A673 (cell line): ENCODE data around the gene FKBP2. TPM values are rescaled to one million over a fixed set of nuclear protein-coding genes. Genes with fewer than 3 reads are reported as not detected.

Experiments
- BruUV-seq: library from RNA; stranded (reverse); fragments of 400-500 nt; replicated peaks from 2 replicates; lab custom pipeline; 2021; lab: Mats Ljungman, UMichigan
- CTCF ChIA-PET: fragments of 300-600 bp; sonication (Branson Sonifier 250); formaldehyde crosslinking; loops from one replicate; lab custom pipeline; 2022; ENCODE audit warnings: antibody characterized with exemption; lab: Charles Lee
- POLR2A ChIA-PET: fragments of 300-600 bp; sonication (Branson Sonifier 250); formaldehyde crosslinking; loops from one replicate; lab custom pipeline; 2022; ENCODE audit warnings: antibody characterized with exemption; ENCODE audit not compliant: low non-redundant PET; lab: Charles Lee
- DNase-seq: peaks from one replicate; pipeline ENCODE4 v3.0.0-alpha.2; 2015; ENCODE audit warnings: low spot score
- H3K27ac ChIP-seq: fragments of 200-600 bp; sonication (generic); 2 replicates; pipeline ENCODE4 v1.5.1; 2016; ENCODE audit warnings: mixed run types, low read depth, mild to moderate bottlenecking, mixed read lengths, antibody characterized with exemption, low read length; ENCODE audit not compliant: poor library complexity, severe bottlenecking
- H3K27me3 ChIP-seq: fragments of 200-600 bp; sonication (generic); replicated peaks from 2 replicates; pipeline ENCODE4 v1.6.1; 2017; ENCODE audit warnings: mixed run types, low read depth, mild to moderate bottlenecking, mixed read lengths, antibody characterized with exemption, low read length; ENCODE audit not compliant: insufficient read depth, poor library complexity
- H3K36me3 ChIP-seq: fragments of 200-600 bp; sonication (generic); 2 replicates; pipeline ENCODE4 v1.6.1; 2016; ENCODE audit warnings: mixed run types, mild to moderate bottlenecking, mixed read lengths, antibody characterized with exemption, low read length; ENCODE audit not compliant: insufficient read depth, poor library complexity, severe bottlenecking
- H3K4me1 ChIP-seq: fragments of 200-600 bp; sonication (generic); 2 replicates; pipeline ENCODE4 v1.6.1; 2017; ENCODE audit warnings: mixed run types, mild to moderate bottlenecking, mixed read lengths, antibody characterized with exemption, low read length; ENCODE audit not compliant: insufficient read depth, poor library complexity, severe bottlenecking
- H3K4me3 ChIP-seq: fragments of 200-600 bp; sonication (generic); 2 replicates; pipeline ENCODE4 v1.5.1; 2016; ENCODE audit warnings: low read depth, mixed run types, mild to moderate bottlenecking, mixed read lengths, low read length; ENCODE audit not compliant: poor library complexity, severe bottlenecking
- H3K9me3 ChIP-seq: fragments of 200-600 bp; sonication (generic); 2 replicates; pipeline ENCODE4 v1.6.1; 2016; ENCODE audit warnings: mixed run types, low read depth, mild to moderate bottlenecking, mixed read lengths, antibody characterized with exemption, low read length; ENCODE audit not compliant: poor library complexity, severe bottlenecking
- EZH2 ChIP-seq: fragments of 200-600 bp; sonication (generic); IDR thresholded peaks from 2 replicates; pipeline ENCODE4 v1.6.1; 2017; ENCODE audit warnings: borderline replicate concordance, low read depth, mild to moderate bottlenecking, mixed read lengths, antibody characterized with exemption, low read length; ENCODE audit not compliant: poor library complexity, severe bottlenecking
- intact Hi-C: fragments of 100-400 bp; cut with micrococcal nuclease; formaldehyde crosslinking; loops from one replicate; pipeline ENCODE4 v1.10.0; 2022; ENCODE audit not compliant: unreplicated experiment
- total RNA-seq: library from RNA; stranded (reverse); gene quantifications from 2 replicates; pipeline ENCODE4 v1.2.3, GENCODE V29; 2021
- TF ChIP-seq, protein P1 (sequence below): fragments of 300-800, 200-600 bp; sonication (generic); conservative IDR thresholded peaks from 2 replicates; pipeline ENCODE4 v1.5.1; 2017; ENCODE audit warnings: low read depth, mild to moderate bottlenecking, antibody characterized with exemption, low read length, moderate library complexity, mixed read lengths

Gene FKBP2
- total RNA-seq, 1 experiment from 2014 or later: 57.5 TPM

- TF ChIP-seq EZH2: no peak
- TF ChIP-seq, protein P1, sequence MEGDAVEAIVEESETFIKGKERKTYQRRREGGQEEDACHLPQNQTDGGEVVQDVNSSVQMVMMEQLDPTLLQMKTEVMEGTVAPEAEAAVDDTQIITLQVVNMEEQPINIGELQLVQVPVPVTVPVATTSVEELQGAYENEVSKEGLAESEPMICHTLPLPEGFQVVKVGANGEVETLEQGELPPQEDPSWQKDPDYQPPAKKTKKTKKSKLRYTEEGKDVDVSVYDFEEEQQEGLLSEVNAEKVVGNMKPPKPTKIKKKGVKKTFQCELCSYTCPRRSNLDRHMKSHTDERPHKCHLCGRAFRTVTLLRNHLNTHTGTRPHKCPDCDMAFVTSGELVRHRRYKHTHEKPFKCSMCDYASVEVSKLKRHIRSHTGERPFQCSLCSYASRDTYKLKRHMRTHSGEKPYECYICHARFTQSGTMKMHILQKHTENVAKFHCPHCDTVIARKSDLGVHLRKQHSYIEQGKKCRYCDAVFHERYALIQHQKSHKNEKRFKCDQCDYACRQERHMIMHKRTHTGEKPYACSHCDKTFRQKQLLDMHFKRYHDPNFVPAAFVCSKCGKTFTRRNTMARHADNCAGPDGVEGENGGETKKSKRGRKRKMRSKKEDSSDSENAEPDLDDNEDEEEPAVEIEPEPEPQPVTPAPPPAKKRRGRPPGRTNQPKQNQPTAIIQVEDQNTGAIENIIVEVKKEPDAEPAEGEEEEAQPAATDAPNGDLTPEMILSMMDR: no peak
- no TSS peak for BruUV-seq
- no peaks in the 10 kb centered on the region for H3K9me3 ChIP-seq
- H3K36me3 ChIP-seq: peaks cover 16% of the 10 kb centered on the region
- ChIA-PET CTCF (interaction anchor here (0.5 kb wide), 1 partner anchor 31 kb away, joined by 3 read pairs; no protein-coding TSS in a partner anchor), POLR2A (no interaction called here)
- no peak for DNase-seq
- intact Hi-C loops: no loop called here
- no peak overlapping the region for H3K27ac ChIP-seq
- no peaks in the 10 kb centered on the region for H3K27me3 ChIP-seq
- H3K4me1 ChIP-seq: peaks cover 11% of the 10 kb centered on the region
- H3K4me3 ChIP-seq: peak overlapping the region; percentile 60
Observed at GRCh38 chr11:64235437-64236161, 5.3 kb upstream of the FKBP2 start.

DNA sequence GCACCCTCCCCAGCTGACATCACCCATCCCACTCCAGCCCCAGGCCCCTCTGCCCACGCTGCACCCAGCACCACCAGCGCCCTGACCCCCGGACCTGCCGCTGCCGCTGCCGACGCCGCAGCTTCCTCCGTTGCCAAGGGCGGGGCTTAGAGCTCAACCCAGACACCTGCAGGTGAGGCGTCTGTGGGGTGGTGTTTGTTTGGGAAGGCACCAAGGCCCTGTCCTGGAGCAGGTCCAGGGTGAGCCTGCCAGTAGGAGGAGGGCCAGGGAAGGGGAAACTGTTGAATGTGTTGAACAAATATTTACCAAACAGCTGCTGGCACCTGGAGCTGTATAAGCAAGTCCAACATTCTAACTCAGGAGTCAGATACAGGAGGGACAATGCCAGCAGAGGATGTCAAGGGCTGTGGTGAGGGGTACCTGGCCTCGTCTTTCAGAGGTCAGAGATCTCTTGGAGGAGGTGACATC, 3.4 kb upstream of the FKBP2 start:
- H3K36me3 ChIP-seq: peaks cover 16% of the 10 kb centered on the region
- H3K4me3 ChIP-seq: no peak overlapping the region
- no peak for DNase-seq
- ChIA-PET CTCF (interaction anchor here (1.7 kb wide), 1 partner anchor 33 kb away, joined by 5 read pairs; no protein-coding TSS in a partner anchor), POLR2A (interaction anchor here (0.5 to 0.6 kb wide), 2 partner anchors 260 to 394 kb away, joined by 3 to 4 read pairs; no protein-coding TSS in a partner anchor)
- H3K9me3 ChIP-seq: no peaks in the 10 kb centered on the region
- peaks cover 11% of the 10 kb centered on the region for H3K4me1 ChIP-seq
- intact Hi-C loops: no loop called here
- no peak for TF ChIP-seq EZH2
- TF ChIP-seq, protein P1: no peak
- no peaks in the 10 kb centered on the region for H3K27me3 ChIP-seq
- no TSS peak for BruUV-seq
- no peak overlapping the region for H3K27ac ChIP-seq

DNA sequence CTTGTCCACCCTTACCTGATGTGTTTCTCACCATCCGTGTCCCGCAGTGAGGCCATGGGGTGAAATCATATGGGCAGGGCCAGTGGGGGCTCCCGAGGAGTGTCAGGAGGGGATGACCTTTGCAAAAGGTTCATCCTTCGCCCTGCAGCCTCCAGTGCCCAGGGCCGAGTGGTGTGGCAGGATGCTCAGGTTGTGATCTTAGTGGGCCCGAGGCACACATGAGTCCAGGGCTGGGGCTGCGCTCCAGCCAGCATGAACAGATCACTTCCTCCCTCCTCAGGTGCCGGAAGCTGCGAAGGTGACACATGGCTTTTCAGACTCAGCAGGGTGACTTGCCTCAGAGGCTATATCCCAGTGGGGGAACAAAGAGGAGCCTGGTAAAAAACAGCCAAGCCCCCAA, 2.8 kb upstream of the FKBP2 start:
- Histone ChIP-seq H3K4me1 (peaks cover 11% of the 10 kb centered on the region), H3K27ac (no peak overlapping the region), H3K4me3 (no peak overlapping the region), H3K36me3 (peaks cover 16% of the 10 kb centered on the region), H3K9me3 (no peaks in the 10 kb centered on the region), H3K27me3 (no peaks in the 10 kb centered on the region)
- DNase-seq: no peak
- TF ChIP-seq, protein P1: no peak
- TF ChIP-seq EZH2: no peak
- POLR2A ChIA-PET: no interaction called here
- CTCF ChIA-PET: interaction anchor here (1.7 kb wide), 1 partner anchor 34 kb away, joined by 5 read pairs; no protein-coding TSS in a partner anchor
- intact Hi-C loops: no loop called here
- no TSS peak for BruUV-seq
